Fibroblast of mammary gland (primary cell): ENCODE results near the gene KMT2C.

ENCODE experiments used
- DNase-seq: peaks from one replicate; pipeline ENCODE4 v3.0.0-alpha.2; 2010; ENCODE audit warnings: low read depth
- H3K4me3 ChIP-seq: 2 replicates; pipeline ENCODE4 v1.5.1; 2011; ENCODE audit warnings: low read depth, mild to moderate bottlenecking, low read length, moderate library complexity; ENCODE audit not compliant: control insufficient read depth
- CTCF ChIP-seq: conservative IDR thresholded peaks from 2 replicates; pipeline ENCODE4 v1.5.1; 2011; ENCODE audit warnings: low read depth, low read length, inconsistent platforms; ENCODE audit not compliant: control insufficient read depth, insufficient read depth

KMT2C gene

GRCh38 chr7:152148706-152149105 is 287.1 kb downstream of the KMT2C start:
- TF ChIP-seq CTCF = no peak
- no peak overlapping the region for H3K4me3 ChIP-seq
- no peak for DNase-seq

- DNase-seq = peak; percentile 74
- peak; percentile 77 for TF ChIP-seq CTCF
- no peak overlapping the region for H3K4me3 ChIP-seq
These were observed 289.8 kb downstream of the KMT2C start for GRCh38 chr7:152145853-152146466.

GRCh38 chr7:152144557-152145245 is 291.1 kb downstream of the KMT2C start:
- no peak overlapping the region for H3K4me3 ChIP-seq

GRCh38 chr7:152142976-152143595 is 292.7 kb downstream of the KMT2C start:
- TF ChIP-seq CTCF = no peak
- no peak for DNase-seq
- no peak overlapping the region for H3K4me3 ChIP-seq

More at GRCh38 chr7:152144557-152145245, 291.1 kb downstream of the KMT2C start:
- DNase-seq = no peak
- TF ChIP-seq CTCF = no peak

GRCh38 chr7:152140560-152140959 is 295.2 kb downstream of the KMT2C start:
- TF ChIP-seq CTCF = no peak
- no peak for DNase-seq
- H3K4me3 ChIP-seq = no peak overlapping the region

GRCh38 chr7:152140067-152140466 is 295.7 kb downstream of the KMT2C start:
- H3K4me3 ChIP-seq = no peak overlapping the region
- DNase-seq = no peak
- TF ChIP-seq CTCF = no peak
